Measurements from ENCODE around the gene HSD17B12. TPM values are rescaled to one million over a fixed set of nuclear protein-coding genes. Genes with fewer than 3 reads are reported as not detected.

Gene HSD17B12
- total and polyA plus RNA-seq, 12 donors, result 32.9 to 122 (median 79.1) TPM

DNA sequence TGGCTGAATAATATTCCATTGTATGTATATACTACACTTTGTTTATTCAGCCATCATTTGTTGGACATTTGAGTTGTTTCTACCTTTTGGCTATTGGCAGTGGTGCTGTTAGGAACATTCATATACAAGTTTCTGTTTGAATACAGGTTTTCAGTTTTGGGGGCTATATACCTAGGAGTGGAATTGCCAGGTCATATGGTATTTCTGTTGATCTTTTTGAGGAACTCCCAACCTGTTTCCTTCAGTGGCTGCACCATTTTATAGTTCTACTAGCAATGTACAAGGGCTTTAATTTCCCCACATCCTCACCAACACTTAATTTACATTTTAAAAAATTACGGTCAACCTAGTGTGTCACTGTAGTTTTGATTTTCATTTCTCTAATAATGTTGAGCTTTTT lies 54.6 kb downstream of the HSD17B12 start:
- peak overlapping the region in 1 of 10 donors; percentile 87 for H3K27ac ChIP-seq
- no peak overlapping the region for H3K4me3 ChIP-seq
- peaks cover 0 to 12% (median 4%) of the 10 kb centered on the region in 9 donors for H3K36me3 ChIP-seq
- H3K9me3 ChIP-seq, result no peaks in the 10 kb centered on the region
- intact Hi-C loops (cut with DNase I), result loop anchor here in 2 of 10 donors (5.0 to 10.0 kb wide), 2 partner anchors 50 to 53 kb away; partner anchors contain the start of gene HSD17B12 (in 2 of the 2)
- TF ChIP-seq, protein P1, sequence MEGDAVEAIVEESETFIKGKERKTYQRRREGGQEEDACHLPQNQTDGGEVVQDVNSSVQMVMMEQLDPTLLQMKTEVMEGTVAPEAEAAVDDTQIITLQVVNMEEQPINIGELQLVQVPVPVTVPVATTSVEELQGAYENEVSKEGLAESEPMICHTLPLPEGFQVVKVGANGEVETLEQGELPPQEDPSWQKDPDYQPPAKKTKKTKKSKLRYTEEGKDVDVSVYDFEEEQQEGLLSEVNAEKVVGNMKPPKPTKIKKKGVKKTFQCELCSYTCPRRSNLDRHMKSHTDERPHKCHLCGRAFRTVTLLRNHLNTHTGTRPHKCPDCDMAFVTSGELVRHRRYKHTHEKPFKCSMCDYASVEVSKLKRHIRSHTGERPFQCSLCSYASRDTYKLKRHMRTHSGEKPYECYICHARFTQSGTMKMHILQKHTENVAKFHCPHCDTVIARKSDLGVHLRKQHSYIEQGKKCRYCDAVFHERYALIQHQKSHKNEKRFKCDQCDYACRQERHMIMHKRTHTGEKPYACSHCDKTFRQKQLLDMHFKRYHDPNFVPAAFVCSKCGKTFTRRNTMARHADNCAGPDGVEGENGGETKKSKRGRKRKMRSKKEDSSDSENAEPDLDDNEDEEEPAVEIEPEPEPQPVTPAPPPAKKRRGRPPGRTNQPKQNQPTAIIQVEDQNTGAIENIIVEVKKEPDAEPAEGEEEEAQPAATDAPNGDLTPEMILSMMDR (IDR thresholded peaks at IDR 0.05), result no peak
- H3K27me3 ChIP-seq, result no peaks in the 10 kb centered on the region
- peaks cover 9 to 48% (median 42%) of the 10 kb centered on the region in 9 donors for H3K4me1 ChIP-seq
- ATAC-seq (no peak), DNase-seq (no peak)
- WGBS, 2 donors, result 95 to 100% methylated on average over 1 of the region's 1 CpG

DNA sequence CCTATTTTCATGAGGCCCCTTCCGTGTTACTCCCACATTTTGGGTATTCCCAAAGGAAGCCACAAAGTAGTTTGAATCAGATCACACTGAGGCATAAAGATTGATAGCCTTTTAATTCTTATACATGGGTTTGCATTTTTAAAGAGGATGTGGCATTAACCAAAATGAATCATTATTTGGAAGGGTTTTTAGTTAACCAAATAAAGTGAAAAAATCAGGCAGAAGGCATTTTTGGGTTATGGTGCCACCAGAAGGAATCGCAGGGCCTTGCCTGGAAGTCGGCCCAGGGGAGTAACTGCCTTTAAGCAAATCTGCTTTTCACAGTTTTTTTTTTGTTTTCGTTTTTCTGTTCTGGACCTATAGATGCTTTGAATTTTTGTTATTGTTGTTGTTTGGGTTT lies 55.4 kb downstream of the HSD17B12 start:
- intact Hi-C loops (cut with DNase I), result loop anchor here in 2 of 10 donors (5.0 to 10.0 kb wide), 2 partner anchors 51 to 54 kb away; partner anchors contain the start of gene HSD17B12 (in 2 of the 2)
- ATAC-seq, result no peak
- Histone ChIP-seq H3K9me3 (no peaks in the 10 kb centered on the region), H3K27ac (peak overlapping the region in 9 of 10 donors; percentile 32 to 87 (median 80)), H3K27me3 (no peaks in the 10 kb centered on the region), H3K4me3 (no peak overlapping the region), H3K4me1 (peaks cover 9 to 50% (median 43%) of the 10 kb centered on the region in 9 donors), H3K36me3 (peaks cover 0 to 12% (median 4%) of the 10 kb centered on the region in 9 donors)
- WGBS, 2 donors, result 52 to 62% methylated on average over 4 of the region's 4 CpGs
- TF ChIP-seq, protein P1 (IDR thresholded peaks at IDR 0.05), result peak in 2 of 9 donors; percentile 12 to 15
- no peak for DNase-seq

- intact Hi-C loops (cut with DNase I), result loop anchor here in 2 of 10 donors (5.0 to 10.0 kb wide), 2 partner anchors 52 to 54 kb away; partner anchors contain the start of gene HSD17B12 (in 2 of the 2)
- peaks cover 9 to 50% (median 43%) of the 10 kb centered on the region in 9 donors for H3K4me1 ChIP-seq
- H3K36me3 ChIP-seq, result peaks cover 0 to 12% (median 4%) of the 10 kb centered on the region in 9 donors
- no peaks in the 10 kb centered on the region for H3K27me3 ChIP-seq
- DNase-seq (no peak), ATAC-seq (peak; percentile 63 to 81 (median 72))
- peak overlapping the region; percentile 32 to 87 (median 80) for H3K27ac ChIP-seq
- no peaks in the 10 kb centered on the region for H3K9me3 ChIP-seq
- TF ChIP-seq, protein P1 (IDR thresholded peaks at IDR 0.05), result no peak
- WGBS, 2 donors, result 21 to 29% methylated on average over 5 of the region's 5 CpGs
- H3K4me3 ChIP-seq, result peak overlapping the region in 6 of 10 donors; percentile 11 to 25 (median 17)
Observed at GRCh38 chr11:43736502-43737200, 56.1 kb downstream of the HSD17B12 start.

- Histone ChIP-seq H3K27ac (peak overlapping the region; percentile 13 to 87 (median 80)), H3K27me3 (no peaks in the 10 kb centered on the region), H3K4me1 (peaks cover 9 to 50% (median 43%) of the 10 kb centered on the region in 9 donors), H3K9me3 (no peaks in the 10 kb centered on the region), H3K36me3 (peaks cover 0 to 12% (median 4%) of the 10 kb centered on the region in 9 donors), H3K4me3 (peak overlapping the region in 6 of 10 donors; percentile 11 to 25 (median 17))
- TF ChIP-seq, protein P1 (IDR thresholded peaks at IDR 0.05), result no peak
- no peak for DNase-seq
- peak in 3 of 8 donors; percentile 24 to 28 (median 24) for ATAC-seq
- intact Hi-C loops (cut with DNase I), result loop anchor here in 2 of 10 donors (5.0 to 10.0 kb wide), 2 partner anchors 52 to 55 kb away; partner anchors contain the start of gene HSD17B12 (in 2 of the 2)
Observed at GRCh38 chr11:43737201-43737590, 56.7 kb downstream of the HSD17B12 start.

All from heart right ventricle (tissue), 16 donors.